Stimulated activated CD4-positive, alpha-beta T cell treated with anti-CD3 and anti-CD28 coated beads, Interleukin-2, amount 100 ng/mL, for 48 hours (primary cell): ENCODE data around the gene NUTM2E.
"Not testable (repeated sequence)": the region's sequence is repeated elsewhere in the genome, so short reads cannot be mapped to it uniquely, and the experiment has no call there.

Experiments
- DNase-seq, 2 donors: peaks; one replicate each; pipeline ENCODE4 v3.0.0-alpha.2; 2020

The NUTM2E gene

DNA sequence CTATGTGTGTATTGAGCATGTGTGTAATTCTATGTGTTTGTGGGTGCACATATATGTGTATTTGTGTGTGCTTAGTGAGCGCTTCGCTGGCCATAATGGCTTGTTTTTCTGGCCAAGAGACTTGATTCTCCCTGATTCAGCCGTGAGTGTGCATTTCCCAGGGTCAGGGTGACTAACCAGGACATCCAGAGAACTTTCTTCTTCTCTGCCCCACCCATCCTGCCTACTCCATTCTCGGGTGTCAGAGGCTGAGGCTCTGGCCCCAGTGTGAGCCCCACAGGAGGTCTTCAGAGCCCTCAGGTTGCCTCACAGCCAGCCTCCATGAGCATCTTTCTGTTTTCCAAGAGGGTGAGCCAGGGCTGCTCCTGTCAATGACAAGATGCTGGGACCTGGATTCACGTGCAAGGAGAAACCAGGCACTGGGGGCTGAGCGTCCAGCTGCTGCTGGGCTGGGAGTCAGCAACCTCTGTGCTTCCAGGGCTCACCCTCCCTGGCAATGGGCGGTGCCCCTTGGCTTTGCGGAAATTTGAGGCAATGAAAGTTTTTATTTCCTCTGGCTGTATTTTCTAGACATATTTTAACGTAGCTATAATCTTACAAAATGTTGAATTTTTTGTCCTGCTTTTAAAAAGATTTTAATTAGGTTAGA is 40.5 kb downstream of the NUTM2E start:
- not testable (repeated sequence) for DNase-seq

DNA sequence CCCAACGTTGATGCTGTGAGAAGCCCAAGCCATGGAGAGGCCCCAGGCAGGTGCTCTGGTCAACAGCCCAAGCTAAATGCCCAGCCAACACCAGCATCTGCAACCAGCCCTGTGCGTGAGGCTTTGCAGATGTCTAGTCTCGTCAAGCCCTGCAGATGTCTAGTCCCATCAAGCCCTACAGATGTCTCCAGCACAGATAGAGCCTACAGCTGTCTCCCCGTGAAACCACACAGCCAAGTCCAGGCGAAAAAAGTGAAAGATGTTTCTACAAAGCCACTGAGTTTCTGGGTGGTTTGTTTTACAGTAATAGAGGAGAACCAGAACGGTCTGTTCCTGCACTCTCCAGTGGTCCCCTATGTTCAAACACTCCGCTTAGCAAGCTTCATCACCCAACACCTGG is 41.5 kb downstream of the NUTM2E start:
- not testable (repeated sequence) for DNase-seq

DNA sequence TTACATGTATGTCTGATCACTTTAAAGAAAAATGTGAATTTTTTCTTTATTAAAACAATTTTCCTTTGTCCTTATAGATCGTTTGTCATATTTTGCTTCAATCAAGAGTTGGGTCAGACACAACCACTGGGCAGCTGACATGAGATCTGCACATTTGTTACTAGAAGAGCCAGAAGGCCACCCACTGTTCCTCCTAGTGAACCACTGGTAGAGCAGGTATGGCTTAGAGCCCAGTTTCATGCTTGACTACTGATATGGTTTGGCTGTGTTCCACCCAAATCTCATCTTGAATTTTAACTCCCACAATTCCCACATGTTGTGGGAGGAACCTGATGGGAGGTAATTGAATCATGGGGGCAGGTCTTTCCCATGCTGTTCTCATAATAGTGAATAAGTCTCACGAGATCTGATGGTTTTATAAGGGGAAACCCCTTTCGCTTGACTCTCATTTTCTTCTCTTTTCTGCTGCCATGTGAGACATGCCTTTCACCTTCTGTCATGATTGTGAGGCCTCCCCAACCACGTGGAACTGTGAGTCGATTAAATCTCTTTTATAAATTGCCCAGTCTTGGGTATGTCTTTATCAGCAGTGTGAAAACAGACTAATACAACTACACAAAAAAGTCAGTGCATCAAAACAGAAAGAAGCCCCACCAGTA is 43.0 kb downstream of the NUTM2E start:
- not testable (repeated sequence) for DNase-seq

DNA sequence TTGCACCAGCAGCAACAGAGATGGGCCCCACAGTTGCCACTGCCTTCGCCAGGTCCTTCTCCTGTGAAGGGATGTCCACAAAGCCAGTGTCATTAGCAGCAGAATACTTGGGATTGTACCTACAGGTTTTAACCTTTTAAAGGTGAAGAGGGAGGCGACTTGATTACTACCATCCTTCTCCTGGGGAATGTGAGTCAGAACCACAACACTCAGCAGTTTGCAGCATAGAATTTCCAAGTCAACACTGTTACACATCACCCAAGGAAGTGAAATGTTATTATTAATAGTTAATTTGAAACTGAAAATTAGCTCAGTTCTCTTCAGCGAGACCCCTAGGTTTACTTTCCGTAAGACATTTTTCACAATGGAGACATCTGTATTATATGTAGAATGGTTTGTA is 45.2 kb downstream of the NUTM2E start:
- DNase-seq = not testable (repeated sequence)
